SK-N-SH (cell line): Measurements from ENCODE around the gene CRIP1. TPM values are rescaled to one million over a fixed set of nuclear protein-coding genes. Genes with fewer than 3 reads are reported as not detected.

Experiments used
- CTCF ChIA-PET: fragments of 300-600, 350-600 bp; formaldehyde crosslinking; extraction: SDS; loops from one replicate; lab custom pipeline; 2021; lab: Yijun Ruan, JAX
- POLR2A ChIA-PET: fragments of 350-600 bp; sonication (Branson Sonifier 250); formaldehyde crosslinking; extraction: SDS; loops from one replicate; lab custom pipeline; 2020; ENCODE audit warnings: antibody characterized with exemption, inconsistent platforms; lab: Yijun Ruan, JAX
- DNase-seq: peaks from one replicate; pipeline ENCODE4 v3.0.0; 2012
- H2AFZ ChIP-seq: fragments of 200-600 bp; sonication (generic); 2 replicates; pipeline ENCODE4 v1.8.1; 2016; ENCODE audit warnings: antibody characterized with exemption, mild to moderate bottlenecking, low read depth
- H3F3A ChIP-seq: fragments of 200-600 bp; sonication (generic); replicated peaks from 2 replicates; pipeline ENCODE3; 2016; ENCODE audit warnings: antibody characterized with exemption, mild to moderate bottlenecking; ENCODE audit not compliant: insufficient read depth
- H3K27ac ChIP-seq, 2 experiments: fragments of 200-500 bp in 1 of 2; fragments of 200-600 bp in 1 of 2; sonication (Bioruptor generic) in 1 of 2; sonication (generic), shearing (Covaris generic) in 1 of 2; 2 replicates each; pipeline versions ENCODE4 v1.5.1 to v1.6.1; 2014 to 2016; ENCODE audit warnings: low read depth in 2 of 2, inconsistent platforms in 1 of 2, low read length in 1 of 2, mild to moderate bottlenecking in 1 of 2, mixed read lengths in 1 of 2
- H3K27me3 ChIP-seq: fragments of 200-600 bp; sonication (generic), shearing (Covaris generic); 2 replicates; pipeline ENCODE4 v1.6.1; 2016; ENCODE audit warnings: mixed run types; ENCODE audit not compliant: insufficient read depth
- H3K36me3 ChIP-seq, 2 experiments: fragments of 200-500 bp in 1 of 2; fragments of 200-600 bp in 1 of 2; sonication (Bioruptor generic) in 1 of 2; sonication (generic) in 1 of 2; replicated peaks in 1 of 2; 2 replicates each; pipeline versions ENCODE3 to v1.5.1; 2014 to 2016; ENCODE audit warnings: low read length in 1 of 2, mild to moderate bottlenecking in 1 of 2; ENCODE audit not compliant: insufficient read depth in 2 of 2, control insufficient read depth in 1 of 2
- H3K4me1 ChIP-seq, 2 experiments: fragments of 200-500 bp in 1 of 2; fragments of 200-600 bp in 1 of 2; sonication (Bioruptor generic) in 1 of 2; sonication (generic), shearing (Covaris generic) in 1 of 2; 2 replicates each; pipeline versions ENCODE4 v1.5.1 to v1.6.1; 2014 to 2016; ENCODE audit warnings: low read depth in 1 of 2, low read length in 1 of 2, mixed run types in 1 of 2; ENCODE audit not compliant: insufficient read depth in 2 of 2, control insufficient read depth in 1 of 2
- H3K4me2 ChIP-seq: fragments of 200-600 bp; sonication (generic), shearing (Covaris generic); 2 replicates; pipeline ENCODE4 v1.6.1; 2017; ENCODE audit warnings: mixed run types
- H3K4me3 ChIP-seq, 2 experiments: fragments of 200-500 bp in 1 of 2; fragments of 200-600 bp in 1 of 2; sonication (Bioruptor generic) in 1 of 2; sonication (generic), shearing (Covaris generic) in 1 of 2; 2 replicates each; pipeline versions ENCODE4 v1.5.1 to v1.8.1; 2014 to 2016; ENCODE audit warnings: low read depth in 2 of 2, inconsistent platforms in 1 of 2, low read length in 1 of 2, mild to moderate bottlenecking in 1 of 2, mixed read lengths in 1 of 2, moderate library complexity in 1 of 2
- H3K79me2 ChIP-seq: fragments of 200-600 bp; sonication (generic); 2 replicates; pipeline ENCODE4 v1.8.1; 2017; ENCODE audit warnings: mild to moderate bottlenecking; ENCODE audit not compliant: insufficient read depth
- H3K9ac ChIP-seq: fragments of 200-600 bp; sonication (generic); 2 replicates; pipeline ENCODE4 v1.6.1; 2017; ENCODE audit warnings: mixed run types
- H3K9me2 ChIP-seq: fragments of 200-600 bp; sonication (generic); 2 replicates; pipeline ENCODE4 v1.6.1; 2017; ENCODE audit warnings: mixed run types
- H3K9me3 ChIP-seq: fragments of 200-600 bp; sonication (generic); 2 replicates; pipeline ENCODE4 v1.6.1; 2017; ENCODE audit warnings: mixed run types, mild to moderate bottlenecking, moderate library complexity
- H4K20me1 ChIP-seq: fragments of 200-600 bp; sonication (generic); 2 replicates; pipeline ENCODE4 v1.6.1; 2017; ENCODE audit warnings: mild to moderate bottlenecking, mixed run types; ENCODE audit not compliant: insufficient read depth
- CHD2 ChIP-seq: fragments of 150-350 bp; IDR thresholded peaks from 2 replicates; pipeline ENCODE4 v1.6.1; 2018; ENCODE audit warnings: low read length; ENCODE audit not compliant: partially characterized antibody
- CTCF ChIP-seq: fragments of 200-600 bp; sonication (generic); IDR thresholded peaks from 2 replicates; pipeline ENCODE4 v1.6.1; 2017; ENCODE audit warnings: antibody characterized with exemption, mild to moderate bottlenecking, moderate library complexity
- ELF1 ChIP-seq: IDR thresholded peaks from 2 replicates; pipeline ENCODE4 v1.4.0; 2012
- EP300 ChIP-seq, 2 experiments: IDR thresholded peaks; 2 replicates each; pipeline versions ENCODE4 v1.4.0 to v1.6.1; 2012; ENCODE audit warnings: borderline replicate concordance in 1 of 2, low read depth in 1 of 2, low read length in 1 of 2
- FOSL2 ChIP-seq: IDR thresholded peaks from 2 replicates; pipeline ENCODE4 v1.4.0; 2012; ENCODE audit warnings: low read depth, mild to moderate bottlenecking, moderate library complexity, borderline replicate concordance
- FOXJ3 ChIP-seq: sonication (generic); formaldehyde crosslinking; IDR thresholded peaks from 2 replicates; pipeline ENCODE4 v1.5.1; 2020; ENCODE audit warnings: mild to moderate bottlenecking, missing genetic modification reagents
- FOXM1 ChIP-seq: IDR thresholded peaks from 2 replicates; pipeline ENCODE4 v1.4.0; 2012; ENCODE audit warnings: low read depth, mild to moderate bottlenecking
- GABPA ChIP-seq: IDR thresholded peaks from 2 replicates; pipeline ENCODE4 v1.4.0; 2012; ENCODE audit warnings: low read depth, mild to moderate bottlenecking
- JUND ChIP-seq: IDR thresholded peaks from 2 replicates; pipeline ENCODE4 v1.4.0; 2012
- MEF2A ChIP-seq: IDR thresholded peaks from 2 replicates; pipeline ENCODE4 v1.4.0; 2012; ENCODE audit warnings: low read depth, borderline replicate concordance
- NFIC ChIP-seq: IDR thresholded peaks from 2 replicates; pipeline ENCODE4 v1.4.0; 2012; ENCODE audit warnings: borderline replicate concordance
- NRF1 ChIP-seq: IDR thresholded peaks from 2 replicates; pipeline ENCODE4 v1.6.1; 2012; ENCODE audit warnings: low read depth, mild to moderate bottlenecking, low read length
- POLR2AphosphoS5 ChIP-seq: IDR thresholded peaks from 2 replicates; pipeline ENCODE4 v1.6.1; 2012; ENCODE audit warnings: low read depth, low read length
- RAD21 ChIP-seq: IDR thresholded peaks from 2 replicates; pipeline ENCODE4 v1.6.1; 2012; ENCODE audit warnings: mild to moderate bottlenecking, low read length
- RCOR1 ChIP-seq: fragments of 150-350 bp; IDR thresholded peaks from 2 replicates; pipeline ENCODE4 v1.6.1; 2017; ENCODE audit warnings: antibody characterized with exemption, low read length
- SIN3A ChIP-seq: IDR thresholded peaks from 2 replicates; pipeline ENCODE4 v1.6.1; 2012; ENCODE audit warnings: low read depth, mild to moderate bottlenecking, low read length, moderate library complexity, borderline replicate concordance
- TAF1 ChIP-seq: IDR thresholded peaks from 2 replicates; pipeline ENCODE4 v1.6.1; 2012; ENCODE audit warnings: low read depth, mild to moderate bottlenecking, low read length, moderate library complexity, borderline replicate concordance
- TCF12 ChIP-seq: IDR thresholded peaks from 2 replicates; pipeline ENCODE4 v1.4.0; 2012
- WGBS: methylation state at CpG from one replicate; pipeline ENCODE4 v1.1.6; 2017; ENCODE audit warnings: low lambda C conversion rate; 5-methylcytosine and 5-hydroxymethylcytosine counted together
- polyA plus RNA-seq, 3 experiments: library from polyadenylated mRNA; depleted of rRNA; stranded (reverse); fragments of >200 nt; gene quantifications; 2 replicates each; pipeline ENCODE4 v1.2.3, GENCODE V29; 2012
- TF ChIP-seq, protein P1 (sequence below): IDR thresholded peaks from 2 replicates; pipeline ENCODE4 v1.4.0; 2012; ENCODE audit warnings: low read depth, borderline replicate concordance
- TF ChIP-seq, protein P2 (sequence below): IDR thresholded peaks from 2 replicates; pipeline ENCODE4 v1.4.0; 2012; ENCODE audit warnings: low read depth, borderline replicate concordance
- TF ChIP-seq, protein P3 (sequence below): IDR thresholded peaks from 2 replicates; pipeline ENCODE4 v1.4.0; 2012; ENCODE audit warnings: low read depth
- TF ChIP-seq, protein P4 (sequence below): fragments of 150-350 bp; IDR thresholded peaks from 2 replicates; pipeline ENCODE4 v1.6.1; 2017; ENCODE audit warnings: antibody characterized with exemption, low read length, low read depth, borderline replicate concordance
- TF ChIP-seq, protein P5 (sequence below): IDR thresholded peaks from 2 replicates; pipeline ENCODE4; 2012

The CRIP1 gene
- polyA plus RNA-seq, 1 of the 3 experiments (the other 2 are of a cell fraction) = 0.72 TPM

GRCh38 chr14:105458571-105458970 is 28.1 kb upstream of the CRIP1 start (continued):
- TF ChIP-seq, protein P1, sequence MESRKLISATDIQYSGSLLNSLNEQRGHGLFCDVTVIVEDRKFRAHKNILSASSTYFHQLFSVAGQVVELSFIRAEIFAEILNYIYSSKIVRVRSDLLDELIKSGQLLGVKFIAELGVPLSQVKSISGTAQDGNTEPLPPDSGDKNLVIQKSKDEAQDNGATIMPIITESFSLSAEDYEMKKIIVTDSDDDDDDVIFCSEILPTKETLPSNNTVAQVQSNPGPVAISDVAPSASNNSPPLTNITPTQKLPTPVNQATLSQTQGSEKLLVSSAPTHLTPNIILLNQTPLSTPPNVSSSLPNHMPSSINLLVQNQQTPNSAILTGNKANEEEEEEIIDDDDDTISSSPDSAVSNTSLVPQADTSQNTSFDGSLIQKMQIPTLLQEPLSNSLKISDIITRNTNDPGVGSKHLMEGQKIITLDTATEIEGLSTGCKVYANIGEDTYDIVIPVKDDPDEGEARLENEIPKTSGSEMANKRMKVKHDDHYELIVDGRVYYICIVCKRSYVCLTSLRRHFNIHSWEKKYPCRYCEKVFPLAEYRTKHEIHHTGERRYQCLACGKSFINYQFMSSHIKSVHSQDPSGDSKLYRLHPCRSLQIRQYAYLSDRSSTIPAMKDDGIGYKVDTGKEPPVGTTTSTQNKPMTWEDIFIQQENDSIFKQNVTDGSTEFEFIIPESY = no peak
- TF ChIP-seq, protein P2, sequence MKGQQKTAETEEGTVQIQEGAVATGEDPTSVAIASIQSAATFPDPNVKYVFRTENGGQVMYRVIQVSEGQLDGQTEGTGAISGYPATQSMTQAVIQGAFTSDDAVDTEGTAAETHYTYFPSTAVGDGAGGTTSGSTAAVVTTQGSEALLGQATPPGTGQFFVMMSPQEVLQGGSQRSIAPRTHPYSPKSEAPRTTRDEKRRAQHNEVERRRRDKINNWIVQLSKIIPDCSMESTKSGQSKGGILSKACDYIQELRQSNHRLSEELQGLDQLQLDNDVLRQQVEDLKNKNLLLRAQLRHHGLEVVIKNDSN = no peak
- no peak for TF ChIP-seq NRF1
- no peak for TF ChIP-seq FOSL2
- no peak for TF ChIP-seq TCF12
- no peak for TF ChIP-seq POLR2AphosphoS5
- TF ChIP-seq CTCF = no peak
- TF ChIP-seq EP300 (IDR thresholded peaks at IDR 0.05; ENCODE audit: borderline replicate concordance in 1 of 2, low read depth in 1 of 2, low read length in 1 of 2) = no peak
- TF ChIP-seq FOXJ3 (CRISPR knock-in tag) = no peak

GRCh38 chr14:105460116-105460515 is 26.6 kb upstream of the CRIP1 start:
- Histone ChIP-seq H3K9me2 (no peaks in the 10 kb centered on the region), H3K4me1 (no peaks in the 10 kb centered on the region), H3K79me2 (no peaks in the 10 kb centered on the region; the same call in 1 of the 2 replicates), H3K27me3 (no peaks in the 10 kb centered on the region), H2AFZ (no peak overlapping the region), H3K9me3 (no peaks in the 10 kb centered on the region), H3K27ac (no peak overlapping the region), H4K20me1 (no peaks in the 10 kb centered on the region), H3K36me3 (peaks cover 5 to 70% of the 10 kb centered on the region in 2 experiments), H3K4me3 (no peak overlapping the region), H3F3A (no peaks in the 10 kb centered on the region), H3K4me2 (no peak overlapping the region), H3K9ac (no peak overlapping the region)
- CTCF ChIA-PET = no interaction called here
- no peak for DNase-seq
- 100% methylated on average over 7 of the region's 17 CpGs for WGBS
- POLR2A ChIA-PET = no interaction called here
- TF ChIP-seq GABPA (no peak), NFIC (no peak), SIN3A (no peak), RAD21 (no peak), RCOR1 (no peak), FOXM1 (no peak), CHD2 (no peak), NRF1 (no peak), ELF1 (no peak), TAF1 (no peak), EP300 (IDR thresholded peaks at IDR 0.05; ENCODE audit: borderline replicate concordance in 1 of 2, low read depth in 1 of 2, low read length in 1 of 2) (no peak), JUND (no peak), MEF2A (no peak), FOXJ3 (CRISPR knock-in tag) (no peak)
- TF ChIP-seq, protein P2 = no peak
- TF ChIP-seq, protein P3, sequence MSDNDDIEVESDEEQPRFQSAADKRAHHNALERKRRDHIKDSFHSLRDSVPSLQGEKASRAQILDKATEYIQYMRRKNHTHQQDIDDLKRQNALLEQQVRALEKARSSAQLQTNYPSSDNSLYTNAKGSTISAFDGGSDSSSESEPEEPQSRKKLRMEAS = no peak
- TF ChIP-seq, protein P1 = no peak
- TF ChIP-seq, protein P4, sequence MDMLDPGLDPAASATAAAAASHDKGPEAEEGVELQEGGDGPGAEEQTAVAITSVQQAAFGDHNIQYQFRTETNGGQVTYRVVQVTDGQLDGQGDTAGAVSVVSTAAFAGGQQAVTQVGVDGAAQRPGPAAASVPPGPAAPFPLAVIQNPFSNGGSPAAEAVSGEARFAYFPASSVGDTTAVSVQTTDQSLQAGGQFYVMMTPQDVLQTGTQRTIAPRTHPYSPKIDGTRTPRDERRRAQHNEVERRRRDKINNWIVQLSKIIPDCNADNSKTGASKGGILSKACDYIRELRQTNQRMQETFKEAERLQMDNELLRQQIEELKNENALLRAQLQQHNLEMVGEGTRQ = no peak
- TF ChIP-seq, protein P5, sequence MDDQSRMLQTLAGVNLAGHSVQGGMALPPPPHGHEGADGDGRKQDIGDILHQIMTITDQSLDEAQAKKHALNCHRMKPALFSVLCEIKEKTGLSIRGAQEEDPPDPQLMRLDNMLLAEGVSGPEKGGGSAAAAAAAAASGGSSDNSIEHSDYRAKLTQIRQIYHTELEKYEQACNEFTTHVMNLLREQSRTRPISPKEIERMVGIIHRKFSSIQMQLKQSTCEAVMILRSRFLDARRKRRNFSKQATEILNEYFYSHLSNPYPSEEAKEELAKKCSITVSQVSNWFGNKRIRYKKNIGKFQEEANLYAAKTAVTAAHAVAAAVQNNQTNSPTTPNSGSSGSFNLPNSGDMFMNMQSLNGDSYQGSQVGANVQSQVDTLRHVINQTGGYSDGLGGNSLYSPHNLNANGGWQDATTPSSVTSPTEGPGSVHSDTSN = no peak
